A673 (cell line): ENCODE measurements around the gene HNRNPA2B1.

Source experiments
- EZH2 ChIP-seq: fragments of 200-600 bp; sonication (generic); IDR thresholded peaks from 2 replicates; pipeline ENCODE4 v1.6.1; 2017; ENCODE audit warnings: borderline replicate concordance, low read depth, mild to moderate bottlenecking, mixed read lengths, antibody characterized with exemption, low read length; ENCODE audit not compliant: poor library complexity, severe bottlenecking
- TF ChIP-seq, protein P1 (sequence below): fragments of 300-800, 200-600 bp; sonication (generic); conservative IDR thresholded peaks from 2 replicates; pipeline ENCODE4 v1.5.1; 2017; ENCODE audit warnings: low read depth, mild to moderate bottlenecking, antibody characterized with exemption, low read length, moderate library complexity, mixed read lengths

DNA sequence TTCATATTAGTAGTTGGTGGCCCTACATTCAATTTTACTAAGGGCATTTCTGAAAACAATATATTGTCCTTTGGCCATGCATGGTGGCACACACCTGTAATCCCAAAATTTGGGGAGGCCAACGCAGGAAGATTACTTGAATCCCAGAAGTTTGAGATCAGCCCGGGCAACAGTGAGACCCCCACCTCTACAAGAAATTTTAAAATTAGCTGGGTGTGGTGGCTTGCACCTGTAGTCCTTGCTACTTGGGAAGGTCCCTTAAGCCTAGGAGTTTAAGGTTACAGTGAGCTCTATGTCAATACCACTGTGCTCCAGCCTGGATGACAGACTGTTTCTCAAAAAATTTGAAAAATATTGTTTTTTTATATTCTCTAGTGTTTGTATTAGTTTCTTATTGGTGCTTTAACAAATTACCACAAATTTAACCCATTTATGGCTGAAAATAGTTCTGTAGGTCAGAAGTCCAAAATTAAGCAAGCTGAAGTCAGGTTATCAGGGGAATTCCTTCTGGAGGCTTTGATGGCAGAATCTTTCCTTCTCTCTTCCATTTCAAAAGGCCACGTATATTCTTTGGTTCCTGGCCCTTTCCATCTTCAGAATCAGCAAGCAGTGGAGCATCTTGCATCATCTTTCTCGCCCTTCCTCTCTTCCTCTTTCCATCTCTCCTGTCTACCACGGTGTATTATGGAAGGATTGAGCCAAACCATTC, 13.4 kb upstream of the HNRNPA2B1 start:
- no peak for TF ChIP-seq EZH2
- TF ChIP-seq, protein P1, sequence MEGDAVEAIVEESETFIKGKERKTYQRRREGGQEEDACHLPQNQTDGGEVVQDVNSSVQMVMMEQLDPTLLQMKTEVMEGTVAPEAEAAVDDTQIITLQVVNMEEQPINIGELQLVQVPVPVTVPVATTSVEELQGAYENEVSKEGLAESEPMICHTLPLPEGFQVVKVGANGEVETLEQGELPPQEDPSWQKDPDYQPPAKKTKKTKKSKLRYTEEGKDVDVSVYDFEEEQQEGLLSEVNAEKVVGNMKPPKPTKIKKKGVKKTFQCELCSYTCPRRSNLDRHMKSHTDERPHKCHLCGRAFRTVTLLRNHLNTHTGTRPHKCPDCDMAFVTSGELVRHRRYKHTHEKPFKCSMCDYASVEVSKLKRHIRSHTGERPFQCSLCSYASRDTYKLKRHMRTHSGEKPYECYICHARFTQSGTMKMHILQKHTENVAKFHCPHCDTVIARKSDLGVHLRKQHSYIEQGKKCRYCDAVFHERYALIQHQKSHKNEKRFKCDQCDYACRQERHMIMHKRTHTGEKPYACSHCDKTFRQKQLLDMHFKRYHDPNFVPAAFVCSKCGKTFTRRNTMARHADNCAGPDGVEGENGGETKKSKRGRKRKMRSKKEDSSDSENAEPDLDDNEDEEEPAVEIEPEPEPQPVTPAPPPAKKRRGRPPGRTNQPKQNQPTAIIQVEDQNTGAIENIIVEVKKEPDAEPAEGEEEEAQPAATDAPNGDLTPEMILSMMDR: no peak
